T-helper 1 cell treated with Interleukin-12 subunit alpha and Interleukin-12 subunit beta and Interleukin-4 antibody, amounts not matched to agents 30 ng/mL and 1 ng/mL, for 36 hours (primary cell): Measurements from ENCODE around the gene CYGB. TPM values are rescaled to one million over a fixed set of nuclear protein-coding genes. Genes with fewer than 3 reads are reported as not detected.
"Not testable (repeated sequence)": the region's sequence is repeated elsewhere in the genome, so short reads cannot be mapped to it uniquely, and the experiment has no call there.

Source experiments
- intact Hi-C: fragments of 100-400 bp; cut with micrococcal nuclease; formaldehyde crosslinking; loops from one replicate; pipeline ENCODE4 v1.15.1; 2024
- total RNA-seq: library from RNA; stranded (reverse); gene quantifications from 2 replicates; pipeline ENCODE4 v1.2.3, GENCODE V29; 2022

Gene CYGB
- total RNA-seq, 1 donor from 2014 or later: 0.29 TPM

GRCh38 chr17:76538941-76539570 lies 1.5 kb upstream of the CYGB start:
- intact Hi-C loops: no loop called here

GRCh38 chr17:76538281-76538931 lies 897 bp upstream of the CYGB start:
- intact Hi-C loops: no loop called here

GRCh38 chr17:76537288-76537577 lies 276 bp downstream of the CYGB start:
- intact Hi-C loops: no loop called here

GRCh38 chr17:76536511-76537287 lies 810 bp downstream of the CYGB start:
- intact Hi-C loops: no loop called here

GRCh38 chr17:76535788-76536510 lies 1.6 kb downstream of the CYGB start:
- intact Hi-C loops: no loop called here

- intact Hi-C loops: no loop called here
Measured at GRCh38 chr17:76534831-76535732, 2.4 kb downstream of the CYGB start.

GRCh38 chr17:76533640-76534359 lies 3.7 kb downstream of the CYGB start:
- intact Hi-C loops: not testable (repeated sequence)

- intact Hi-C loops: no loop called here
Measured at GRCh38 chr17:76532072-76532651, 5.3 kb downstream of the CYGB start.

- intact Hi-C loops: no loop called here
Measured at GRCh38 chr17:76531486-76532038, 5.9 kb downstream of the CYGB start.

- intact Hi-C loops: no loop called here
Measured at GRCh38 chr17:76530811-76531485, 6.6 kb downstream of the CYGB start.

- intact Hi-C loops: no loop called here
Measured at GRCh38 chr17:76530095-76530723, 7.3 kb downstream of the CYGB start.

GRCh38 chr17:76529224-76530094 lies 8.1 kb downstream of the CYGB start:
- intact Hi-C loops: no loop called here

- intact Hi-C loops: no loop called here
Measured at GRCh38 chr17:76528528-76529223, 8.8 kb downstream of the CYGB start.

- intact Hi-C loops: no loop called here
Measured at GRCh38 chr17:76528156-76528527, 9.4 kb downstream of the CYGB start.

- intact Hi-C loops: no loop called here
Measured at GRCh38 chr17:76527430-76528111, 9.9 kb downstream of the CYGB start.

- intact Hi-C loops: not testable (repeated sequence)
Measured at GRCh38 chr17:76527016-76527415, 10.5 kb downstream of the CYGB start.

GRCh38 chr17:76525513-76525833 lies 12.0 kb downstream of the CYGB start:
- intact Hi-C loops: not testable (repeated sequence)
